NCI-H2171 treated with DMSO at 0.1 percent for 48 hours (cell line): ENCODE data around the gene FBXW7.
"Not testable (repeated sequence)": the region's sequence is repeated elsewhere in the genome, so short reads cannot be mapped to it uniquely, and the experiment has no call there.

ENCODE experiments used
- DNase-seq: peaks from one replicate; lab custom pipeline; 2025; lab: John Stamatoyannopoulos, UW

Gene FBXW7

GRCh38 chr4:152544533-152544932 lies 8.6 kb upstream of the FBXW7 start:
- not testable (repeated sequence) for DNase-seq

- DNase-seq = no peak
These were observed 5.0 kb upstream of the FBXW7 start for GRCh38 chr4:152540941-152541340.

- no peak for DNase-seq
These were observed 4.4 kb upstream of the FBXW7 start for GRCh38 chr4:152540293-152540674.

- no peak for DNase-seq
These were observed 3.8 kb upstream of the FBXW7 start for GRCh38 chr4:152539556-152540292.

- DNase-seq = no peak
These were observed 2.0 kb upstream of the FBXW7 start for GRCh38 chr4:152537881-152538280.

- peak; percentile 51 for DNase-seq
These were observed 772 bp upstream of the FBXW7 start for GRCh38 chr4:152536545-152537182.

- no peak for DNase-seq
These were observed 461 bp downstream of the FBXW7 start for GRCh38 chr4:152535360-152535902.

- peak; percentile 48 for DNase-seq
These were observed 1.1 kb downstream of the FBXW7 start for GRCh38 chr4:152534541-152535359.

- DNase-seq = no peak
These were observed 4.4 kb downstream of the FBXW7 start for GRCh38 chr4:152531479-152531878.

GRCh38 chr4:152530600-152530999 lies 5.3 kb downstream of the FBXW7 start:
- DNase-seq = no peak

- no peak for DNase-seq
These were observed 6.0 kb downstream of the FBXW7 start for GRCh38 chr4:152529880-152530279.

- DNase-seq = no peak
These were observed 7.8 kb downstream of the FBXW7 start for GRCh38 chr4:152528060-152528459.

GRCh38 chr4:152525878-152526277 lies 10.0 kb downstream of the FBXW7 start:
- no peak for DNase-seq

GRCh38 chr4:152524427-152524826 lies 11.5 kb downstream of the FBXW7 start:
- no peak for DNase-seq

GRCh38 chr4:152523731-152524130 lies 12.2 kb downstream of the FBXW7 start:
- no peak for DNase-seq

GRCh38 chr4:152522754-152523153 lies 13.1 kb downstream of the FBXW7 start:
- no peak for DNase-seq

GRCh38 chr4:152522245-152522644 lies 13.6 kb downstream of the FBXW7 start:
- no peak for DNase-seq

- DNase-seq = no peak
These were observed 19.7 kb downstream of the FBXW7 start for GRCh38 chr4:152516156-152516555.

- no peak for DNase-seq
These were observed 20.2 kb downstream of the FBXW7 start for GRCh38 chr4:152515678-152516077.

- DNase-seq = peak; percentile 6
These were observed 21.5 kb downstream of the FBXW7 start for GRCh38 chr4:152514356-152514755.

- DNase-seq = no peak
These were observed 22.8 kb downstream of the FBXW7 start for GRCh38 chr4:152513078-152513477.

- no peak for DNase-seq
These were observed 23.4 kb downstream of the FBXW7 start for GRCh38 chr4:152512483-152512882.
